ENCODE data around the gene EPO. TPM values are rescaled to one million over a fixed set of nuclear protein-coding genes. Genes with fewer than 3 reads are reported as not detected.

The EPO gene
- total RNA-seq, 1 experiment from 2014 or later, result not detected

- ATAC-seq (no peak), DNase-seq (ENCODE audit: low read depth, low spot score) (no peak)
- H3K9me3 ChIP-seq (ENCODE audit: control insufficient read depth, insufficient read depth, low read depth, low read length), result no peaks in the 10 kb centered on the region
- no peak overlapping the region for H3K4me3 ChIP-seq (ENCODE audit: low read depth in 2 of 2, low read length in 2 of 2)
- no peaks in the 10 kb centered on the region for H3K36me3 ChIP-seq (ENCODE audit: control insufficient read depth, insufficient read depth, low read length)
- TF ChIP-seq REST (IDR thresholded peaks at IDR 0.05; ENCODE audit: insufficient read depth in 1 of 2, low read depth in 2 of 2, low read length in 1 of 2) (no peak), SIN3A (IDR thresholded peaks at IDR 0.05; ENCODE audit: borderline replicate concordance, insufficient read depth, low read depth, low read length) (no peak), TCF7L2 (IDR thresholded peaks at IDR 0.05; ENCODE audit: low read depth, low read length) (no peak), CTCF (IDR thresholded peaks at IDR 0.05) (no peak)
- H3K4me1 ChIP-seq (ENCODE audit: control insufficient read depth, insufficient read depth, low read length), result peaks cover 35% of the 10 kb centered on the region
- intact Hi-C loops (cut with micrococcal nuclease; ENCODE audit: unreplicated experiment) (loop anchor here (10.0 kb wide), 1 partner anchor 49 kb away; no protein-coding TSS in a partner anchor), in situ Hi-C loops (cut with HindIII; ENCODE audit: low pct_unique_long_range_greater_than_20kb, low sequenced_read_pairs) (no loop called here)
- H3K27ac ChIP-seq (ENCODE audit: low read length), result no peak overlapping the region
- ChIA-PET CTCF (no interaction called here), POLR2A (interaction anchor here (0.6 to 0.7 kb wide), 5 partner anchors 21 to 179 kb away, joined by 3 to 18 read pairs (median 4); no protein-coding TSS in a partner anchor)
- H3K27me3 ChIP-seq (ENCODE audit: control insufficient read depth, insufficient read depth, low read length), result no peaks in the 10 kb centered on the region
- no TSS peak for BruUV-seq (replicated peaks)
Observed at GRCh38 chr7:100683659-100684533, 36.4 kb upstream of the EPO start.

GRCh38 chr7:100684534-100685042, 35.7 kb upstream of the EPO start:
- TF ChIP-seq TCF7L2 (IDR thresholded peaks at IDR 0.05; ENCODE audit: low read depth, low read length) (no peak), CTCF (IDR thresholded peaks at IDR 0.05) (no peak), SIN3A (IDR thresholded peaks at IDR 0.05; ENCODE audit: borderline replicate concordance, insufficient read depth, low read depth, low read length) (no peak), POLR2AphosphoS5 (IDR thresholded peaks at IDR 0.05; ENCODE audit: low read depth, low read length) (no peak), REST (IDR thresholded peaks at IDR 0.05; ENCODE audit: insufficient read depth in 1 of 2, low read depth in 2 of 2, low read length in 1 of 2) (no peak)
- no peaks in the 10 kb centered on the region for H3K36me3 ChIP-seq (ENCODE audit: control insufficient read depth, insufficient read depth, low read length)

More at GRCh38 chr7:100684534-100685042, 35.7 kb upstream of the EPO start:
- H3K27ac ChIP-seq (ENCODE audit: low read length), result no peak overlapping the region
- no peak for DNase-seq (ENCODE audit: low read depth, low spot score)
- BruUV-seq (replicated peaks), result no TSS peak
- CTCF ChIA-PET, result interaction anchor here (0.5 kb wide), 1 partner anchor 216 kb away, joined by 3 read pairs; no protein-coding TSS in a partner anchor
- intact Hi-C loops (cut with micrococcal nuclease; ENCODE audit: unreplicated experiment), result loop anchor here (10.0 kb wide), 1 partner anchor 50 kb away; no protein-coding TSS in a partner anchor
- POLR2A ChIA-PET, result no interaction called here
- in situ Hi-C loops (cut with HindIII; ENCODE audit: low pct_unique_long_range_greater_than_20kb, low sequenced_read_pairs), result no loop called here
- no peak overlapping the region for H3K4me3 ChIP-seq (ENCODE audit: low read depth in 2 of 2, low read length in 2 of 2)
- H3K9me3 ChIP-seq (ENCODE audit: control insufficient read depth, insufficient read depth, low read depth, low read length), result no peaks in the 10 kb centered on the region
- no peak for ATAC-seq
- no peaks in the 10 kb centered on the region for H3K27me3 ChIP-seq (ENCODE audit: control insufficient read depth, insufficient read depth, low read length)
- peaks cover 28% of the 10 kb centered on the region for H3K4me1 ChIP-seq (ENCODE audit: control insufficient read depth, insufficient read depth, low read length)

All from Panc1 (cell line).